ENCODE results near the gene TAF8. TPM values are rescaled to one million over a fixed set of nuclear protein-coding genes. Genes with fewer than 3 reads are reported as not detected.
"Not testable (repeated sequence)": the region's sequence is repeated elsewhere in the genome, so short reads cannot be mapped to it uniquely, and the experiment has no call there.

TAF8 gene
- polyA plus RNA-seq, 1 of the 3 experiments (the other 2 are of a cell fraction) = 27.8 TPM

DNA sequence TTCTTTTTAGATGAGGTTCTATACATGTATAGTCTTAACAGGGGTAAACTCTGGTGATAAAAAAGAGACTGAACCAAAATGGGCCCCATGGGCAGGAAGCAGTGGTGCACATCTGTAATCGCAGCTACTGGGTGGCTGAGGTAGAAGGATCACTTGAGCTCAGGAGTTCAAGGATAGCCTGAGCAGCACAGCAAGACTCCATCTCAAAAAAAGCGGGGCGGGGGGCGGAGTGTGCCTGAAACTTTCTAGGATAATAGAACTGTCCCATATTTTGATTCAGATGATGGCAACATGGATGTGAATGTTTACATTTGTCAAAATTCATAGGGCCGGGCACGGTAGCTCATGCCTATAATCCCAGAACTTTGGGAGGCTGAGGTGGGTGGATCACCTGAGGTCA lies 48.8 kb upstream of the TAF8 start (continued):
- no peak for TF ChIP-seq EZH2phosphoT487 (IDR thresholded peaks at IDR 0.05; ENCODE audit: borderline replicate concordance, low read depth)
- TF ChIP-seq, protein P1, sequence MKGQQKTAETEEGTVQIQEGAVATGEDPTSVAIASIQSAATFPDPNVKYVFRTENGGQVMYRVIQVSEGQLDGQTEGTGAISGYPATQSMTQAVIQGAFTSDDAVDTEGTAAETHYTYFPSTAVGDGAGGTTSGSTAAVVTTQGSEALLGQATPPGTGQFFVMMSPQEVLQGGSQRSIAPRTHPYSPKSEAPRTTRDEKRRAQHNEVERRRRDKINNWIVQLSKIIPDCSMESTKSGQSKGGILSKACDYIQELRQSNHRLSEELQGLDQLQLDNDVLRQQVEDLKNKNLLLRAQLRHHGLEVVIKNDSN (IDR thresholded peaks at IDR 0.05; ENCODE audit: borderline replicate concordance, low read depth) = no peak
- no peak for TF ChIP-seq FOSL2 (IDR thresholded peaks at IDR 0.05; ENCODE audit: borderline replicate concordance, low read depth)
- no peak for TF ChIP-seq FOXM1 (IDR thresholded peaks at IDR 0.05; ENCODE audit: low read depth)
- TF ChIP-seq POLR2AphosphoS5 (IDR thresholded peaks at IDR 0.05; ENCODE audit: low read depth, low read length) = no peak

DNA sequence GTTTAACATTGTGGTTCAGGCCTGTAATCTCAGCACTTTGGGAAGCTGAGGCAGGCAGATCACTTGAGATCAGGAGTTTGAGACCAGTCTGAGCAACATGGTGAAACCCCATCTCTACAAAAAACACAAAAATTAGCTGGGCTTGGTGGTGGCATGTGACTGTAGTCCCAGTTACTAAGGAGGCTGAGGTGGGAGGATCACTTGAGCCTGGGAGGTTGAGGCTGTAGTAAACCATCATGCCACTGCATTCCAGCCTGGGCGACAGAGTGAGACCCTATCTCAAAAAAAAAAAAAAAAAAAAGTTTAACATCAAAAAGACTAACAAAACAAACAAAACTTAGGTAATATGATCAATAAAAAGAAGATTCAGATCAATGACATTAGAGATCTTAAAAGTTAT lies 46.7 kb upstream of the TAF8 start:
- H3K4me1 ChIP-seq (ENCODE audit: control insufficient read depth in 1 of 2, insufficient read depth in 2 of 2, low read depth in 1 of 2, low read length in 1 of 2); H3K9me3 ChIP-seq; H3K27ac ChIP-seq (ENCODE audit: low read depth in 2 of 2, low read length in 1 of 2); H3K79me2 ChIP-seq (ENCODE audit: insufficient read depth); H3K27me3 ChIP-seq (ENCODE audit: insufficient read depth); H3K4me2 ChIP-seq; POLR2A ChIA-PET; H3K36me3 ChIP-seq (replicated peaks in 1 of 2; ENCODE audit: control insufficient read depth in 1 of 2, insufficient read depth in 2 of 2, low read length in 1 of 2); H3K9me2 ChIP-seq; H3K4me3 ChIP-seq (ENCODE audit: low read depth in 2 of 2, low read length in 1 of 2); H3F3A ChIP-seq (replicated peaks; ENCODE audit: insufficient read depth); CTCF ChIA-PET; DNase-seq; H4K20me1 ChIP-seq (ENCODE audit: insufficient read depth); H3K9ac ChIP-seq; H2AFZ ChIP-seq (ENCODE audit: low read depth): not testable (repeated sequence)
- WGBS (ENCODE audit: low lambda C conversion rate) = 91% methylated on average over 1 of the region's 1 CpG

DNA sequence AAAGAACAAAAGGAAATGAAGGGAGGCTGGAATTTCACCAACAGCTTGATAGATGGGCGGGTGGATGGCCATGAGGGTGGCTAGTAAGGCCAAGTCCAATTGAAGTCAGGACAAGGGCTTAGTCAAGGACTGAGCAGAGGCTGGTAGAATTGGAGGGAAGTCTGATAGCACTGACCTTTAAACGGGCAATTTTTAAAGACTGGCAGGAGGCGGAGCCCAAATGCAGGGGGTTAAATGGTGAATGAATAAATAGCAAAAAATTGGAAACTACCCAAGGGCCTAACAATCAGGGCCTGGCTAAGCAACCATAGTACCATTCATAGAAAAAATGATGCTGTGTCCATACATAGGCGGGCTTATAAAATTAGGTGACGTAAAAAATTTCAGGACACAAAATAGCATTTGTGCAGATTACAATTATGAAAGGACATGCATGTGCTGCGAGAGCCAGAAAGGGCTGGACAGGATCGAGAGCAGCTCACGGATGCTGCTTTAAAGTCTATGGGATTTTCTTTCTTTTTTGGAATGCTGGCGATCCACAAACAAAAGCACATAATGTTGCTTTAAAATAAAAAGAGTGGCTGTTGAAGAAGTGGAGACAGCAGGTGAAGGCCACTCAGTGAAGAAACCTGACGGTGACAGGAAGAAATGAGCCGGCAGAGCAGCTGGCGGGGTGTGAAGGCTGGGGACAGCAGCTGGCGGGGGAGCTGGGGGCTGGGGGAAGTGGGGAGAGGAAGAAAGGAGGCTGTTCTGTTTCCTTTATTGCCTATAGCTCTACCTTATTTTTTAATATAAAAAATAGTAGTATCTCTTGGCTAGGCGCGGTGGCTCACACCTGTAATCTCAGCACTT lies 42.8 kb upstream of the TAF8 start:
- no peaks in the 10 kb centered on the region for H3K79me2 ChIP-seq (ENCODE audit: insufficient read depth)
- no peak overlapping the region for H3K4me2 ChIP-seq
- H3K9me3 ChIP-seq = no peaks in the 10 kb centered on the region
- CTCF ChIA-PET = interaction anchor here (0.6 to 1.1 kb wide), 2 partner anchors 26 to 86 kb away, joined by 3 to 4 read pairs; partner anchors contain the start of genes BYSL and MED20
- H4K20me1 ChIP-seq (ENCODE audit: insufficient read depth) = no peaks in the 10 kb centered on the region
- no peak for TF ChIP-seq RXRA (IDR thresholded peaks at IDR 0.05; ENCODE audit: borderline replicate concordance, low read depth)
- TF ChIP-seq, protein P2, sequence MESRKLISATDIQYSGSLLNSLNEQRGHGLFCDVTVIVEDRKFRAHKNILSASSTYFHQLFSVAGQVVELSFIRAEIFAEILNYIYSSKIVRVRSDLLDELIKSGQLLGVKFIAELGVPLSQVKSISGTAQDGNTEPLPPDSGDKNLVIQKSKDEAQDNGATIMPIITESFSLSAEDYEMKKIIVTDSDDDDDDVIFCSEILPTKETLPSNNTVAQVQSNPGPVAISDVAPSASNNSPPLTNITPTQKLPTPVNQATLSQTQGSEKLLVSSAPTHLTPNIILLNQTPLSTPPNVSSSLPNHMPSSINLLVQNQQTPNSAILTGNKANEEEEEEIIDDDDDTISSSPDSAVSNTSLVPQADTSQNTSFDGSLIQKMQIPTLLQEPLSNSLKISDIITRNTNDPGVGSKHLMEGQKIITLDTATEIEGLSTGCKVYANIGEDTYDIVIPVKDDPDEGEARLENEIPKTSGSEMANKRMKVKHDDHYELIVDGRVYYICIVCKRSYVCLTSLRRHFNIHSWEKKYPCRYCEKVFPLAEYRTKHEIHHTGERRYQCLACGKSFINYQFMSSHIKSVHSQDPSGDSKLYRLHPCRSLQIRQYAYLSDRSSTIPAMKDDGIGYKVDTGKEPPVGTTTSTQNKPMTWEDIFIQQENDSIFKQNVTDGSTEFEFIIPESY (IDR thresholded peaks at IDR 0.05; ENCODE audit: borderline replicate concordance, low read depth) = no peak
- no peak for TF ChIP-seq GABPA (IDR thresholded peaks at IDR 0.05; ENCODE audit: low read depth)
- TF ChIP-seq, protein P3, sequence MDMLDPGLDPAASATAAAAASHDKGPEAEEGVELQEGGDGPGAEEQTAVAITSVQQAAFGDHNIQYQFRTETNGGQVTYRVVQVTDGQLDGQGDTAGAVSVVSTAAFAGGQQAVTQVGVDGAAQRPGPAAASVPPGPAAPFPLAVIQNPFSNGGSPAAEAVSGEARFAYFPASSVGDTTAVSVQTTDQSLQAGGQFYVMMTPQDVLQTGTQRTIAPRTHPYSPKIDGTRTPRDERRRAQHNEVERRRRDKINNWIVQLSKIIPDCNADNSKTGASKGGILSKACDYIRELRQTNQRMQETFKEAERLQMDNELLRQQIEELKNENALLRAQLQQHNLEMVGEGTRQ (IDR thresholded peaks at IDR 0.05; ENCODE audit: borderline replicate concordance, low read depth, low read length) = no peak
- POLR2A ChIA-PET = no interaction called here
- no peak overlapping the region for H3K9ac ChIP-seq
- H3K4me3 ChIP-seq (ENCODE audit: low read depth in 2 of 2, low read length in 1 of 2) = no peak overlapping the region
- H3F3A ChIP-seq (replicated peaks; ENCODE audit: insufficient read depth) = no peaks in the 10 kb centered on the region
- H3K27ac ChIP-seq (ENCODE audit: low read depth in 2 of 2, low read length in 1 of 2) = no peak overlapping the region
- DNase-seq = no peak
- no peaks in the 10 kb centered on the region; a peak in 1 of 4 replicates for H3K4me1 ChIP-seq (ENCODE audit: control insufficient read depth in 1 of 2, insufficient read depth in 2 of 2, low read depth in 1 of 2, low read length in 1 of 2)
- no peak overlapping the region for H2AFZ ChIP-seq (ENCODE audit: low read depth)
- 90% methylated on average over 15 of the region's 15 CpGs for WGBS (ENCODE audit: low lambda C conversion rate)
- no peaks in the 10 kb centered on the region for H3K27me3 ChIP-seq (ENCODE audit: insufficient read depth)
- H3K9me2 ChIP-seq = no peaks in the 10 kb centered on the region
- no peaks in the 10 kb centered on the region for H3K36me3 ChIP-seq (replicated peaks in 1 of 2; ENCODE audit: control insufficient read depth in 1 of 2, insufficient read depth in 2 of 2, low read length in 1 of 2)

DNA sequence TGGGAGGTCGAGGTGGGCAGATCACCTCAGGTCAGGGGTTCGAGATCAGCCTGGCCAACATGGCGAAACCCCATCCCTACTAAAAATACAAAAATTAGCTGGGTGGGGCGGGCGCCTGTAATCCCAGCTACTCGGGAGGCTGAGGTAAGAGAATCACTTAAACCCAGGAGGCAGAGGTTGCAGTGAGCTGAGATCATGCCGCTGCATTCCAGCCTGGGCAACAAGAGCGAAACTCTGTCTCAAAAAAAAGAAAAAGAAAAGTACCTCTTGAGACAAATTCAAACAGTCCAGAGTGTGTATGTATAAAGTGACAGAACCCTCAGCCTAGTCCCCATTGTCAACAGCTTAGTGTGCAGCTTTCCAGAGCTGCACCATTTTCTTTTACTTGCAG lies 42.2 kb upstream of the TAF8 start:
- POLR2A ChIA-PET; H4K20me1 ChIP-seq (ENCODE audit: insufficient read depth); H2AFZ ChIP-seq (ENCODE audit: low read depth); H3K4me2 ChIP-seq; H3K9ac ChIP-seq; H3K27me3 ChIP-seq (ENCODE audit: insufficient read depth); H3K4me3 ChIP-seq (ENCODE audit: low read depth in 2 of 2, low read length in 1 of 2); H3K4me1 ChIP-seq (ENCODE audit: control insufficient read depth in 1 of 2, insufficient read depth in 2 of 2, low read depth in 1 of 2, low read length in 1 of 2); H3K79me2 ChIP-seq (ENCODE audit: insufficient read depth); H3K9me3 ChIP-seq; H3K36me3 ChIP-seq (replicated peaks in 1 of 2; ENCODE audit: control insufficient read depth in 1 of 2, insufficient read depth in 2 of 2, low read length in 1 of 2); DNase-seq; H3K27ac ChIP-seq (ENCODE audit: low read depth in 2 of 2, low read length in 1 of 2); H3K9me2 ChIP-seq; H3F3A ChIP-seq (replicated peaks; ENCODE audit: insufficient read depth): not testable (repeated sequence)
- CTCF ChIA-PET = interaction anchor here (1.1 kb wide), 1 partner anchor 87 kb away, joined by 4 read pairs; the partner anchor contains the start of genes BYSL and MED20
- 90% methylated on average over 8 of the region's 8 CpGs for WGBS (ENCODE audit: low lambda C conversion rate)

Measured in SK-N-SH (cell line).